A549 treated with AZD9567 at 1 μM for 4 hours (cell line): ENCODE data around the gene FRA10AC1. TPM values are rescaled to one million over a fixed set of nuclear protein-coding genes. Genes with fewer than 3 reads are reported as not detected.

Experiments used
- total RNA-seq: library from RNA; stranded (reverse); fragments of 200-300 nt; extraction: Qiagen RNA extraction; gene quantifications from 5 replicates; pipeline ENCODE4 v1.2.3, GENCODE V29; 2022; ENCODE audit not compliant: insufficient read depth

FRA10AC1 gene, protein sequence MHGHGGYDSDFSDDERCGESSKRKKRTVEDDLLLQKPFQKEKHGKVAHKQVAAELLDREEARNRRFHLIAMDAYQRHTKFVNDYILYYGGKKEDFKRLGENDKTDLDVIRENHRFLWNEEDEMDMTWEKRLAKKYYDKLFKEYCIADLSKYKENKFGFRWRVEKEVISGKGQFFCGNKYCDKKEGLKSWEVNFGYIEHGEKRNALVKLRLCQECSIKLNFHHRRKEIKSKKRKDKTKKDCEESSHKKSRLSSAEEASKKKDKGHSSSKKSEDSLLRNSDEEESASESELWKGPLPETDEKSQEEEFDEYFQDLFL
- total RNA-seq = 2.1 to 6.2 TPM (median 5.5 TPM) in 5 replicates

GRCh38 chr10:93702210-93703001 lies at the start of gene FRA10AC1:
TSS of gene FRA10AC1 (minus strand) at chr10:93702592. CDS start at chr10:93700106, 2,486 bp downstream.

Other genes starting within 250 kb of the FRA10AC1 start
- gene MYOF, start 220.3 kb downstream of the FRA10AC1 start, total RNA-seq = 189 to 251 TPM (median 223 TPM) in 5 replicates
- gene CEP55, start 206.0 kb downstream of the FRA10AC1 start, total RNA-seq = 54.1 to 74.3 TPM (median 67.8 TPM) in 5 replicates
- 0.04 to 0.20 TPM (median 0.10 TPM) in 4 of 5 replicates, not detected in the other for gene FFAR4, start 135.9 kb downstream of the FRA10AC1 start, total RNA-seq
- 5.4 to 11.1 TPM (median 8.8 TPM) in 5 replicates for gene RBP4, start 101.4 kb downstream of the FRA10AC1 start, total RNA-seq
- gene PDE6C, start 90.1 kb downstream of the FRA10AC1 start, total RNA-seq = not detected in 5 replicates
- gene LGI1, start 55.3 kb upstream of the FRA10AC1 start, total RNA-seq = not detected in 5 replicates
- 6.3 to 10.4 TPM (median 8.1 TPM) in 5 replicates for gene SLC35G1, start 191.4 kb upstream of the FRA10AC1 start, total RNA-seq